GM12878 (cell line): Measurements from ENCODE around the gene RIC1. TPM values are rescaled to one million over a fixed set of nuclear protein-coding genes. Genes with fewer than 3 reads are reported as not detected.
A peak's percentile ranks its signal among the peaks of the same experiment; 100 is the strongest.

Experiments used
- ASH2L ChIP-seq: fragments of 300-600, 200-600 bp; sonication (generic); IDR thresholded peaks from 2 replicates; pipeline ENCODE4 v1.6.1; 2017; ENCODE audit warnings: low read depth, mild to moderate bottlenecking, borderline replicate concordance
- ATF7 ChIP-seq: fragments of 450-650 bp; IDR thresholded peaks from 2 replicates; pipeline ENCODE4 v1.6.1; 2016; ENCODE audit warnings: low read depth, mild to moderate bottlenecking
- BACH1 ChIP-seq: fragments of 450-650 bp; IDR thresholded peaks from 2 replicates; pipeline ENCODE4 v1.6.1; 2017; ENCODE audit warnings: mild to moderate bottlenecking, borderline replicate concordance
- BHLHE40 ChIP-seq, 2 experiments: fragments of 450-650 bp in 1 of 2; IDR thresholded peaks; 2 replicates each; pipeline ENCODE4 v1.6.1; 2011 to 2017; ENCODE audit warnings: low read depth in 2 of 2, borderline replicate concordance in 1 of 2, improper control_type of control experiment in 1 of 2, low read length in 1 of 2, mild to moderate bottlenecking in 1 of 2
- CHD1 ChIP-seq: IDR thresholded peaks from 2 replicates; pipeline ENCODE4 v1.6.1; 2012; ENCODE audit warnings: low read depth, low read length, improper control_type of control experiment
- CREM ChIP-seq: IDR thresholded peaks from 2 replicates; pipeline ENCODE4 v1.6.1; 2014; ENCODE audit warnings: antibody characterized with exemption, low read depth
- HDAC2 ChIP-seq: fragments of 200-600 bp; sonication (generic); IDR thresholded peaks from 2 replicates; pipeline ENCODE4 v1.6.1; 2017
- MEF2A ChIP-seq: IDR thresholded peaks from 2 replicates; pipeline ENCODE4 v1.6.1; 2011; ENCODE audit warnings: low read depth, mild to moderate bottlenecking, low read length, moderate library complexity; ENCODE audit not compliant: insufficient read depth
- MTA3 ChIP-seq: IDR thresholded peaks from 2 replicates; pipeline ENCODE4 v1.6.1; 2012; ENCODE audit warnings: low read length, inconsistent platforms, borderline replicate concordance
- MXI1 ChIP-seq: fragments of 150-350 bp; IDR thresholded peaks from 2 replicates; pipeline ENCODE4 v1.6.1; 2011; ENCODE audit warnings: low read depth, mild to moderate bottlenecking, inconsistent platforms, low read length, improper control_type of control experiment
- NFIC ChIP-seq: IDR thresholded peaks from 2 replicates; pipeline ENCODE4 v1.6.1; 2012; ENCODE audit warnings: low read depth, mild to moderate bottlenecking, inconsistent platforms, low read length, moderate library complexity
- NR2C1 ChIP-seq: fragments of 450-650 bp; IDR thresholded peaks from 2 replicates; pipeline ENCODE4 v1.6.1; 2017; ENCODE audit warnings: antibody characterized with exemption, mild to moderate bottlenecking, moderate library complexity
- PAX5 ChIP-seq: IDR thresholded peaks from 2 replicates; pipeline ENCODE4 v1.6.1; 2011; ENCODE audit warnings: low read depth, low read length, borderline replicate concordance
- PML ChIP-seq: IDR thresholded peaks from 2 replicates; pipeline ENCODE4 v1.6.1; 2012; ENCODE audit warnings: low read length, inconsistent platforms
- RAD21 ChIP-seq: IDR thresholded peaks from 2 replicates; pipeline ENCODE4 v1.6.1; 2011; ENCODE audit warnings: mild to moderate bottlenecking, low read depth, low read length, moderate library complexity; ENCODE audit not compliant: insufficient read depth
- RB1 ChIP-seq: fragments of 450-650 bp; formaldehyde crosslinking; IDR thresholded peaks from 2 replicates; pipeline ENCODE4 v1.6.1; 2017; ENCODE audit warnings: mild to moderate bottlenecking, borderline replicate concordance
- RCOR1 ChIP-seq: conservative IDR thresholded peaks from 2 replicates; pipeline ENCODE4 v1.6.1; 2012; ENCODE audit warnings: low read depth, low read length, improper control_type of control experiment
- SIN3A ChIP-seq: IDR thresholded peaks from 2 replicates; pipeline ENCODE4 v1.6.1; 2012; ENCODE audit warnings: low read depth, low read length, improper control_type of control experiment
- SMAD5 ChIP-seq: IDR thresholded peaks from 2 replicates; pipeline ENCODE4 v1.6.1; 2016; ENCODE audit warnings: antibody characterized with exemption, low read depth
- SRF ChIP-seq, 2 experiments: IDR thresholded peaks; 2 replicates each; pipeline ENCODE4 v1.6.1; 2011; ENCODE audit warnings: low read depth in 2 of 2, low read length in 2 of 2, mild to moderate bottlenecking in 1 of 2, moderate library complexity in 1 of 2
- TARDBP ChIP-seq: IDR thresholded peaks from 2 replicates; pipeline ENCODE4 v1.6.1; 2016; ENCODE audit warnings: borderline replicate concordance
- YY1 ChIP-seq: IDR thresholded peaks from 2 replicates; pipeline ENCODE4 v1.6.1; 2011; ENCODE audit warnings: low read depth, mild to moderate bottlenecking, low read length
- ZBED1 ChIP-seq: IDR thresholded peaks from 2 replicates; pipeline ENCODE4 v1.6.1; 2016; ENCODE audit warnings: borderline replicate concordance
- ZZZ3 ChIP-seq: IDR thresholded peaks from 2 replicates; pipeline ENCODE4 v1.6.1; 2011; ENCODE audit warnings: low read depth; ENCODE audit not compliant: control insufficient read depth, insufficient read length
- polyA plus RNA-seq, 11 experiments: library from polyadenylated mRNA; depleted of rRNA in 4 of 11; unstranded in 6 of 11; stranded (reverse) in 5 of 11; fragments of >200 nt; fragmentation: Nextera tagmentation in 4 of 11; fragmentation: Illumina TruSeq in 1 of 11; extraction: Ambion mirVana in 4 of 11; extraction: Trizol in 1 of 11; gene quantifications; 1 replicate in 1 of 11; 2 replicates in 10 of 11; pipeline versions ENCODE4 v1.2.1 to v1.2.3, GENCODE V29; 2011 to 2016; ENCODE audit warnings: inconsistent platforms in 2 of 11, missing spikeins in 2 of 11, low read depth in 1 of 11
- total RNA-seq, 4 experiments: library from RNA; depleted of rRNA in 3 of 4; stranded (reverse); fragments of >200 nt in 3 of 4; fragmentation: Illumina TruSeq in 1 of 4; extraction: Trizol in 1 of 4; gene quantifications; 2 replicates each; pipeline versions ENCODE4 v1.2.1 to v1.2.3, GENCODE V29; 2013 to 2021
- TF ChIP-seq, protein P1 (sequence below): IDR thresholded peaks from 2 replicates; pipeline ENCODE4 v1.6.1; 2012; ENCODE audit warnings: low read depth, low read length, improper control_type of control experiment
- TF ChIP-seq, protein P2 (sequence below): fragments of 450-650 bp; IDR thresholded peaks from 2 replicates; pipeline ENCODE4 v1.6.1; 2014; ENCODE audit warnings: mild to moderate bottlenecking
- TF ChIP-seq, protein P3 (sequence below): IDR thresholded peaks from 2 replicates; pipeline ENCODE4 v1.6.1; 2012; ENCODE audit warnings: low read length, inconsistent platforms
- TF ChIP-seq, protein P4 (sequence below): fragments of 450-650 bp; IDR thresholded peaks from 2 replicates; pipeline ENCODE4 v1.6.1; 2016; ENCODE audit warnings: mild to moderate bottlenecking

RIC1 gene
- total and polyA plus RNA-seq, 10 of the 15 experiments (the other 5 are each of a cell fraction or from before 2014, with no cell fraction given): 6.2 to 59.8 (median 33.3) TPM

DNA sequence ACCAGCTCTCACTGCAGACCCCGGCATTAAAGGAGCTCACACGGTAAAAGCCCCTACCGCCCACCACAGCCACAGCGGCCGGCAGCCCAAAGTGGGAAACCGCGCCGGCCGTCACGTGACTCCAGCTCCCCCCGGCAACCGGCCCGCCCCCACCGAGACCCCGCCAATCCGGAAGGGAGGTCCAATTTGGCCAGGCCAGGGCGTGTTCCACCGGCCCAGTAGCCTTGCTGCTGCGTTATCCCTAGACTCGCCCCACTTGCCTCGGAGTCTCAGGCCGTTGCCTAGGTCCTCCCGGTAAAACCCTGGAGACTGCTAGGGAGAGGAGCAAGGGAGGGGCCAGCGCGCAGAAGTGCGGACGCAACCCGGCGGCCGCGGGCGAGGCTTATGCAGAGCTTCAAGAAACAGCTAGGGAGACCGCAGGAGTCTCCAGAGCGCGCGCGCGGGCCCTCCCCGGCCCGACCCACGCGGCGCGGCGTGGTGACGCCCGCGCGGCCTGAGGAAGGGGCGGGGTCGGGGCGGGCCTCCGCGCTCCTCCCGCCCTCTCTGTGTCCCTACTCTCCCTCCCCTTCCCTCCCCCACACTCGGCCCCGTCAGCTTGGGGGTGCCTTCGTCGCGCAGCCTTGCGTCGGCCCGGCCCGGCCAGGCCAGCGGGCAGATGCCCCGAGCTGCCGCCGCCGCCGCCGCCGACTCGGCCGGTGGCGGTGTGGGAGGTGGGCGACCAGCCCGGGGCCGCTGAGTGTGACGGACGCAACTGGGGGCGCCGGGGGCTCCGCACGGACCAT, at the start of gene RIC1 (continued):
- TF ChIP-seq PAX5 (0 out of 2 replicates have a peak, but pooled peaks have one; percentile 20), RB1 (no peak), ATF7 (no peak), CHD1 (no peak), HDAC2 (no peak), MTA3 (no peak), SRF (IDR thresholded peaks at IDR 0.05; ENCODE audit: low read depth in 2 of 2, low read length in 2 of 2) (peak; percentile 45 to 73; a peak in 3 of 4 replicates), ASH2L (no peak; the same call in 1 of the 2 replicates), NFIC (no peak), BACH1 (peak; percentile 89), MEF2A (peak; percentile 62; the same call in 1 of the 2 replicates), YY1 (peak; percentile 79), TARDBP (peak; percentile 70; the same call in 1 of the 2 replicates), RCOR1 (0 out of 2 replicates have a peak, but pooled peaks have one; percentile 32), BHLHE40 (IDR thresholded peaks at IDR 0.05; ENCODE audit: borderline replicate concordance in 1 of 2, low read depth in 2 of 2, low read length in 1 of 2) (peak; percentile 79 to 94), SIN3A (peak; percentile 58; the same call in 1 of the 2 replicates), RAD21 (no peak), SMAD5 (peak; percentile 86), ZBED1 (no peak), ZZZ3 (no peak), PML (peak; percentile 76), NR2C1 (no peak), MXI1 (no peak; the same call in 1 of the 2 replicates), CREM (peak; percentile 43; the same call in 1 of the 2 replicates)
- TF ChIP-seq, protein P1, sequence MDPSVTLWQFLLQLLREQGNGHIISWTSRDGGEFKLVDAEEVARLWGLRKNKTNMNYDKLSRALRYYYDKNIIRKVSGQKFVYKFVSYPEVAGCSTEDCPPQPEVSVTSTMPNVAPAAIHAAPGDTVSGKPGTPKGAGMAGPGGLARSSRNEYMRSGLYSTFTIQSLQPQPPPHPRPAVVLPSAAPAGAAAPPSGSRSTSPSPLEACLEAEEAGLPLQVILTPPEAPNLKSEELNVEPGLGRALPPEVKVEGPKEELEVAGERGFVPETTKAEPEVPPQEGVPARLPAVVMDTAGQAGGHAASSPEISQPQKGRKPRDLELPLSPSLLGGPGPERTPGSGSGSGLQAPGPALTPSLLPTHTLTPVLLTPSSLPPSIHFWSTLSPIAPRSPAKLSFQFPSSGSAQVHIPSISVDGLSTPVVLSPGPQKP: no peak
- TF ChIP-seq, protein P2, sequence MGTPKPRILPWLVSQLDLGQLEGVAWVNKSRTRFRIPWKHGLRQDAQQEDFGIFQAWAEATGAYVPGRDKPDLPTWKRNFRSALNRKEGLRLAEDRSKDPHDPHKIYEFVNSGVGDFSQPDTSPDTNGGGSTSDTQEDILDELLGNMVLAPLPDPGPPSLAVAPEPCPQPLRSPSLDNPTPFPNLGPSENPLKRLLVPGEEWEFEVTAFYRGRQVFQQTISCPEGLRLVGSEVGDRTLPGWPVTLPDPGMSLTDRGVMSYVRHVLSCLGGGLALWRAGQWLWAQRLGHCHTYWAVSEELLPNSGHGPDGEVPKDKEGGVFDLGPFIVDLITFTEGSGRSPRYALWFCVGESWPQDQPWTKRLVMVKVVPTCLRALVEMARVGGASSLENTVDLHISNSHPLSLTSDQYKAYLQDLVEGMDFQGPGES: no peak
- TF ChIP-seq, protein P3, sequence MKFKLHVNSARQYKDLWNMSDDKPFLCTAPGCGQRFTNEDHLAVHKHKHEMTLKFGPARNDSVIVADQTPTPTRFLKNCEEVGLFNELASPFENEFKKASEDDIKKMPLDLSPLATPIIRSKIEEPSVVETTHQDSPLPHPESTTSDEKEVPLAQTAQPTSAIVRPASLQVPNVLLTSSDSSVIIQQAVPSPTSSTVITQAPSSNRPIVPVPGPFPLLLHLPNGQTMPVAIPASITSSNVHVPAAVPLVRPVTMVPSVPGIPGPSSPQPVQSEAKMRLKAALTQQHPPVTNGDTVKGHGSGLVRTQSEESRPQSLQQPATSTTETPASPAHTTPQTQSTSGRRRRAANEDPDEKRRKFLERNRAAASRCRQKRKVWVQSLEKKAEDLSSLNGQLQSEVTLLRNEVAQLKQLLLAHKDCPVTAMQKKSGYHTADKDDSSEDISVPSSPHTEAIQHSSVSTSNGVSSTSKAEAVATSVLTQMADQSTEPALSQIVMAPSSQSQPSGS: no peak
- TF ChIP-seq, protein P4, sequence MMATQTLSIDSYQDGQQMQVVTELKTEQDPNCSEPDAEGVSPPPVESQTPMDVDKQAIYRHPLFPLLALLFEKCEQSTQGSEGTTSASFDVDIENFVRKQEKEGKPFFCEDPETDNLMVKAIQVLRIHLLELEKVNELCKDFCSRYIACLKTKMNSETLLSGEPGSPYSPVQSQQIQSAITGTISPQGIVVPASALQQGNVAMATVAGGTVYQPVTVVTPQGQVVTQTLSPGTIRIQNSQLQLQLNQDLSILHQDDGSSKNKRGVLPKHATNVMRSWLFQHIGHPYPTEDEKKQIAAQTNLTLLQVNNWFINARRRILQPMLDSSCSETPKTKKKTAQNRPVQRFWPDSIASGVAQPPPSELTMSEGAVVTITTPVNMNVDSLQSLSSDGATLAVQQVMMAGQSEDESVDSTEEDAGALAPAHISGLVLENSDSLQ: no peak
